SK-N-SH (cell line): ENCODE data around the gene GRK5.

Experiments used
- CTCF ChIP-seq: fragments of 200-600 bp; sonication (generic); IDR thresholded peaks from 2 replicates; pipeline ENCODE4 v1.6.1; 2017; ENCODE audit warnings: antibody characterized with exemption, mild to moderate bottlenecking, moderate library complexity
- EP300 ChIP-seq, 2 experiments: IDR thresholded peaks; 2 replicates each; pipeline versions ENCODE4 v1.4.0 to v1.6.1; 2012; ENCODE audit warnings: borderline replicate concordance in 1 of 2, low read depth in 1 of 2, low read length in 1 of 2
- FOXM1 ChIP-seq: IDR thresholded peaks from 2 replicates; pipeline ENCODE4 v1.4.0; 2012; ENCODE audit warnings: low read depth, mild to moderate bottlenecking
- IRF3 ChIP-seq: fragments of 150-350 bp; IDR thresholded peaks from 2 replicates; pipeline ENCODE4 v1.6.1; 2016; ENCODE audit warnings: mild to moderate bottlenecking, low read depth, low read length
- MXI1 ChIP-seq: IDR thresholded peaks from 2 replicates; pipeline ENCODE4 v1.6.1; 2012; ENCODE audit warnings: mild to moderate bottlenecking, low read depth, low read length, improper control_type of control experiment
- PBX3 ChIP-seq: IDR thresholded peaks from 2 replicates; pipeline ENCODE4; 2012
- POLR2AphosphoS5 ChIP-seq: IDR thresholded peaks from 2 replicates; pipeline ENCODE4 v1.6.1; 2012; ENCODE audit warnings: low read depth, low read length
- RFX5 ChIP-seq: IDR thresholded peaks from 2 replicates; pipeline ENCODE4 v1.6.1; 2012; ENCODE audit warnings: mild to moderate bottlenecking, improper control_type of control experiment, low read length
- SMC3 ChIP-seq: IDR thresholded peaks from 2 replicates; pipeline ENCODE4 v1.6.1; 2012; ENCODE audit warnings: low read depth, low read length, improper control_type of control experiment
- TAF1 ChIP-seq: IDR thresholded peaks from 2 replicates; pipeline ENCODE4 v1.6.1; 2012; ENCODE audit warnings: low read depth, mild to moderate bottlenecking, low read length, moderate library complexity, borderline replicate concordance
- TCF12 ChIP-seq: IDR thresholded peaks from 2 replicates; pipeline ENCODE4 v1.4.0; 2012
- TEAD4 ChIP-seq: IDR thresholded peaks from 2 replicates; pipeline ENCODE4 v1.4.0; 2012; ENCODE audit warnings: mild to moderate bottlenecking, borderline replicate concordance; ENCODE audit not compliant: insufficient read depth
- USF2 ChIP-seq: fragments of 150-350 bp; IDR thresholded peaks from 2 replicates; pipeline ENCODE4 v1.6.1; 2017; ENCODE audit warnings: antibody characterized with exemption, low read length, low read depth, borderline replicate concordance
- ZBTB33 ChIP-seq: IDR thresholded peaks from 2 replicates; pipeline ENCODE4 v1.4.0; 2012; ENCODE audit warnings: low read depth, borderline replicate concordance

- TF ChIP-seq USF2 (no peak), POLR2AphosphoS5 (no peak), TCF12 (no peak), CTCF (no peak), TEAD4 (no peak), IRF3 (no peak), FOXM1 (no peak), SMC3 (no peak), RFX5 (no peak), PBX3 (no peak), ZBTB33 (no peak), EP300 (IDR thresholded peaks at IDR 0.05; ENCODE audit: borderline replicate concordance in 1 of 2, low read depth in 1 of 2, low read length in 1 of 2) (no peak), MXI1 (no peak), TAF1 (no peak)
Measured at GRCh38 chr10:119427263-119427864, 220.0 kb downstream of the GRK5 start.
